SKM-1 (cell line): ENCODE results near the gene SQOR.

Experiments used
- DNase-seq: peaks from one replicate; lab custom pipeline; 2025; ENCODE audit not compliant: unreplicated experiment; lab: John Stamatoyannopoulos, UW

SQOR gene

GRCh38 chr15:45657764-45658545 is 23.1 kb downstream of the SQOR start:
- no peak for DNase-seq

- no peak for DNase-seq
These were observed 25.6 kb downstream of the SQOR start for GRCh38 chr15:45660231-45660979.

- no peak for DNase-seq
These were observed 27.5 kb downstream of the SQOR start for GRCh38 chr15:45662375-45662774.

- no peak for DNase-seq
These were observed 29.6 kb downstream of the SQOR start for GRCh38 chr15:45664451-45664850.

- DNase-seq = no peak
These were observed 30.4 kb downstream of the SQOR start for GRCh38 chr15:45665261-45665660.

GRCh38 chr15:45666119-45666875 is 31.5 kb downstream of the SQOR start:
- no peak for DNase-seq

- no peak for DNase-seq
These were observed 32.2 kb downstream of the SQOR start for GRCh38 chr15:45667002-45667401.

GRCh38 chr15:45668386-45668785 is 33.6 kb downstream of the SQOR start:
- DNase-seq = no peak

- DNase-seq = no peak
These were observed 34.6 kb downstream of the SQOR start for GRCh38 chr15:45669422-45669821.

GRCh38 chr15:45670091-45670490 is 35.3 kb downstream of the SQOR start:
- no peak for DNase-seq

- no peak for DNase-seq
These were observed 35.7 kb downstream of the SQOR start for GRCh38 chr15:45670511-45670910.

GRCh38 chr15:45674677-45675076 is 39.8 kb downstream of the SQOR start:
- DNase-seq = no peak

- no peak for DNase-seq
These were observed 43.0 kb downstream of the SQOR start for GRCh38 chr15:45677797-45678196.

- no peak for DNase-seq
These were observed 43.8 kb downstream of the SQOR start for GRCh38 chr15:45678459-45679178.

GRCh38 chr15:45684533-45684932 is 49.7 kb downstream of the SQOR start:
- DNase-seq = no peak

GRCh38 chr15:45689616-45690015 is 54.8 kb downstream of the SQOR start:
- no peak for DNase-seq

GRCh38 chr15:45690581-45691260 is 55.9 kb downstream of the SQOR start:
- no peak for DNase-seq

GRCh38 chr15:45701108-45701507 is 66.3 kb downstream of the SQOR start:
- no peak for DNase-seq

GRCh38 chr15:45702041-45702440 is 67.2 kb downstream of the SQOR start:
- DNase-seq = no peak

GRCh38 chr15:45703670-45704328 is 69.0 kb downstream of the SQOR start:
- DNase-seq = no peak
